ENCODE results near the gene ARHGAP28. TPM values are rescaled to one million over a fixed set of nuclear protein-coding genes. Genes with fewer than 3 reads are reported as not detected.

Gene ARHGAP28
- total RNA-seq, 2 experiments from 2014 or later: not detected

GRCh38 chr18:6721755-6722154, 7.8 kb upstream of the ARHGAP28 start:
- H3K27me3 Mint-ChIP-seq: peaks cover 3% of the 10 kb centered on the region
- H3K27ac Mint-ChIP-seq: no peak overlapping the region
- H3K27me3 ChIP-seq (ENCODE audit: control insufficient read depth in 1 of 2, insufficient read depth in 2 of 2, low read length in 2 of 2): no peaks in the 10 kb centered on the region
- no peaks in the 10 kb centered on the region for H3K9me3 ChIP-seq (ENCODE audit: control insufficient read depth in 1 of 2, insufficient read depth in 1 of 2, low read length in 2 of 2)
- DNase-seq (no peak), ATAC-seq (ENCODE audit: poor library complexity) (no peak)
- no peaks in the 10 kb centered on the region for H3K36me3 ChIP-seq (ENCODE audit: insufficient read depth, low read length)
- ChIA-PET POLR2A (no interaction called here), CTCF (interaction anchor here (1.4 kb wide), 1 partner anchor 13 kb away, joined by 3 read pairs; no protein-coding TSS in a partner anchor)
- H3K4me3 Mint-ChIP-seq: no peak overlapping the region
- TF ChIP-seq CTCF (IDR thresholded peaks at IDR 0.05): no peak
- H3K4me1 Mint-ChIP-seq (ENCODE audit: low read depth): no peaks in the 10 kb centered on the region
- no peaks in the 10 kb centered on the region for H3K4me1 ChIP-seq (ENCODE audit: insufficient read depth, low read length)
- H3K9me3 Mint-ChIP-seq: peaks cover 4% of the 10 kb centered on the region
- intact Hi-C loops (cut with DNase I, micrococcal nuclease): no loop called here
- H3K36me3 Mint-ChIP-seq (ENCODE audit: low read depth): no peaks in the 10 kb centered on the region
- no peak overlapping the region for H3K27ac ChIP-seq (ENCODE audit: low read depth in 1 of 2, low read length in 2 of 2)
- H3K4me3 ChIP-seq (ENCODE audit: low read length): no peak overlapping the region

- ATAC-seq (ENCODE audit: poor library complexity): no peak
- H3K27me3 ChIP-seq (ENCODE audit: control insufficient read depth in 1 of 2, insufficient read depth in 2 of 2, low read length in 2 of 2): no peaks in the 10 kb centered on the region
- H3K27ac ChIP-seq (ENCODE audit: low read depth in 1 of 2, low read length in 2 of 2): no peak overlapping the region
- H3K9me3 Mint-ChIP-seq: peaks cover 4% of the 10 kb centered on the region
- no peaks in the 10 kb centered on the region for H3K4me1 ChIP-seq (ENCODE audit: insufficient read depth, low read length)
- no peak overlapping the region for H3K27ac Mint-ChIP-seq
- H3K27me3 Mint-ChIP-seq: peaks cover 9% of the 10 kb centered on the region
- no peaks in the 10 kb centered on the region for H3K9me3 ChIP-seq (ENCODE audit: control insufficient read depth in 1 of 2, insufficient read depth in 1 of 2, low read length in 2 of 2)
- POLR2A ChIA-PET: no interaction called here
- H3K4me3 Mint-ChIP-seq: no peak overlapping the region
- H3K4me3 ChIP-seq (ENCODE audit: low read length): no peak overlapping the region
- H3K36me3 ChIP-seq (ENCODE audit: insufficient read depth, low read length): no peaks in the 10 kb centered on the region
- TF ChIP-seq CTCF (IDR thresholded peaks at IDR 0.05): no peak
- H3K4me1 Mint-ChIP-seq (ENCODE audit: low read depth): no peaks in the 10 kb centered on the region
- CTCF ChIA-PET: no interaction called here
- no peaks in the 10 kb centered on the region for H3K36me3 Mint-ChIP-seq (ENCODE audit: low read depth)
- intact Hi-C loops (cut with DNase I, micrococcal nuclease): no loop called here
- no peak for DNase-seq
Observed at GRCh38 chr18:6722690-6723089, 6.8 kb upstream of the ARHGAP28 start.

GRCh38 chr18:6724331-6724730, 5.2 kb upstream of the ARHGAP28 start:
- CTCF ChIA-PET: no interaction called here
- H3K4me3 ChIP-seq (ENCODE audit: low read length): no peak overlapping the region
- Mint-ChIP-seq H3K9me3 (peaks cover 2% of the 10 kb centered on the region), H3K4me3 (no peak overlapping the region), H3K27me3 (peaks cover 22% of the 10 kb centered on the region), H3K4me1 (ENCODE audit: low read depth) (peaks cover 9% of the 10 kb centered on the region), H3K36me3 (ENCODE audit: low read depth) (no peaks in the 10 kb centered on the region), H3K27ac (no peak overlapping the region)
- H3K27me3 ChIP-seq (ENCODE audit: control insufficient read depth in 1 of 2, insufficient read depth in 2 of 2, low read length in 2 of 2): peaks cover 0 to 4% of the 10 kb centered on the region in 2 experiments
- no peak overlapping the region for H3K27ac ChIP-seq (ENCODE audit: low read depth in 1 of 2, low read length in 2 of 2)
- no peak for TF ChIP-seq CTCF (IDR thresholded peaks at IDR 0.05)
- H3K36me3 ChIP-seq (ENCODE audit: insufficient read depth, low read length): no peaks in the 10 kb centered on the region
- H3K9me3 ChIP-seq (ENCODE audit: control insufficient read depth in 1 of 2, insufficient read depth in 1 of 2, low read length in 2 of 2): peaks cover 0 to 2% of the 10 kb centered on the region in 2 experiments
- no peak for ATAC-seq (ENCODE audit: poor library complexity)
- intact Hi-C loops (cut with DNase I, micrococcal nuclease): no loop called here
- no peak for DNase-seq
- no peaks in the 10 kb centered on the region for H3K4me1 ChIP-seq (ENCODE audit: insufficient read depth, low read length)
- POLR2A ChIA-PET: no interaction called here
